HG03095 (cell line): ENCODE results near the gene HNRNPH3.
A peak's percentile ranks its signal among the peaks of the same experiment; 100 is the strongest.
"Not testable (repeated sequence)": the region's sequence is repeated elsewhere in the genome, so short reads cannot be mapped to it uniquely, and the experiment has no call there.

Source experiments
- ATAC-seq: cut with Tn5 transposase; IDR thresholded peaks from one replicate; pipeline ENCODE4 v1.9.1; 2021; ENCODE audit warnings: moderate library complexity; ENCODE audit not compliant: unreplicated experiment

HNRNPH3 gene

GRCh38 chr10:68331455-68332258 is at the start of gene HNRNPH3:
Gene HNRNPH3 (plus strand): TSS chr10:68332064. CDS start chr10:68337222, 5,158 bp downstream.
- peak; percentile 78 for ATAC-seq

- no peak for ATAC-seq
Measured at GRCh38 chr10:68284062-68285001, 47.5 kb upstream of the HNRNPH3 start.

GRCh38 chr10:68288717-68289116 is 43.1 kb upstream of the HNRNPH3 start:
- ATAC-seq, result no peak

- ATAC-seq, result no peak
Measured at GRCh38 chr10:68290736-68291135, 41.1 kb upstream of the HNRNPH3 start.

- ATAC-seq, result no peak
Measured at GRCh38 chr10:68296843-68297663, 34.8 kb upstream of the HNRNPH3 start.

- no peak for ATAC-seq
Measured at GRCh38 chr10:68301301-68301700, 30.6 kb upstream of the HNRNPH3 start.

- no peak for ATAC-seq
Measured at GRCh38 chr10:68301790-68302502, 29.9 kb upstream of the HNRNPH3 start.

- no peak for ATAC-seq
Measured at GRCh38 chr10:68302503-68302823, 29.4 kb upstream of the HNRNPH3 start.

- ATAC-seq, result no peak
Measured at GRCh38 chr10:68302871-68303270, 29.0 kb upstream of the HNRNPH3 start.

GRCh38 chr10:68303849-68304412 is 27.9 kb upstream of the HNRNPH3 start:
- no peak for ATAC-seq

- no peak for ATAC-seq
Measured at GRCh38 chr10:68305854-68306253, 26.0 kb upstream of the HNRNPH3 start.

GRCh38 chr10:68310531-68310930 is 21.3 kb upstream of the HNRNPH3 start:
- ATAC-seq, result no peak

- not testable (repeated sequence) for ATAC-seq
Measured at GRCh38 chr10:68314930-68315329, 16.9 kb upstream of the HNRNPH3 start.

- ATAC-seq, result no peak
Measured at GRCh38 chr10:68315582-68315981, 16.3 kb upstream of the HNRNPH3 start.

- no peak for ATAC-seq
Measured at GRCh38 chr10:68318331-68319059, 13.4 kb upstream of the HNRNPH3 start.

GRCh38 chr10:68324396-68324795 is 7.5 kb upstream of the HNRNPH3 start:
- ATAC-seq, result not testable (repeated sequence)

GRCh38 chr10:68327889-68328786 is 3.7 kb upstream of the HNRNPH3 start:
- no peak for ATAC-seq

GRCh38 chr10:68329506-68329861 is 2.4 kb upstream of the HNRNPH3 start:
- no peak for ATAC-seq
